Measurements from ENCODE around the gene EN2. TPM values are rescaled to one million over a fixed set of nuclear protein-coding genes. Genes with fewer than 3 reads are reported as not detected.

Gene EN2
- total RNA-seq, 2 experiments from 2014 or later: not detected

- Histone ChIP-seq H4K20me1 (ENCODE audit: insufficient read depth, low read length) (no peaks in the 10 kb centered on the region), H3K27ac (ENCODE audit: low read depth, low read length, poor library complexity, severe bottlenecking) (no peak overlapping the region), H3K9me3 (ENCODE audit: low read length) (no peaks in the 10 kb centered on the region), H3K36me3 (ENCODE audit: insufficient read depth, low read length) (no peaks in the 10 kb centered on the region), H3K4me2 (ENCODE audit: low read length) (no peak overlapping the region), H3K4me1 (ENCODE audit: insufficient read depth, low read length, poor library complexity, severe bottlenecking) (no peaks in the 10 kb centered on the region), H2AFZ (ENCODE audit: low read length) (no peak overlapping the region), H3K9me2 (ENCODE audit: insufficient read depth, low read length) (no peaks in the 10 kb centered on the region), H3K79me2 (ENCODE audit: insufficient read depth, low read depth, low read length) (no peaks in the 10 kb centered on the region), H3K4me3 (ENCODE audit: low read depth, low read length, poor library complexity, severe bottlenecking) (no peak overlapping the region)
- ChIA-PET POLR2A (interaction anchor here (0.8 kb wide), 1 partner anchor 740 kb away, joined by 3 read pairs; no protein-coding TSS in a partner anchor), CTCF (ENCODE audit: unreplicated experiment) (no interaction called here)
- DNase-seq (ENCODE audit: low spot score): no peak
- BruUV-seq (replicated peaks): no TSS peak
- intact Hi-C loops (cut with micrococcal nuclease; ENCODE audit: unreplicated experiment): no loop called here
- TF ChIP-seq EZH2phosphoT487 (IDR thresholded peaks at IDR 0.05; ENCODE audit: borderline replicate concordance, low read depth, low read length): no peak
- TF ChIP-seq, protein P1, sequence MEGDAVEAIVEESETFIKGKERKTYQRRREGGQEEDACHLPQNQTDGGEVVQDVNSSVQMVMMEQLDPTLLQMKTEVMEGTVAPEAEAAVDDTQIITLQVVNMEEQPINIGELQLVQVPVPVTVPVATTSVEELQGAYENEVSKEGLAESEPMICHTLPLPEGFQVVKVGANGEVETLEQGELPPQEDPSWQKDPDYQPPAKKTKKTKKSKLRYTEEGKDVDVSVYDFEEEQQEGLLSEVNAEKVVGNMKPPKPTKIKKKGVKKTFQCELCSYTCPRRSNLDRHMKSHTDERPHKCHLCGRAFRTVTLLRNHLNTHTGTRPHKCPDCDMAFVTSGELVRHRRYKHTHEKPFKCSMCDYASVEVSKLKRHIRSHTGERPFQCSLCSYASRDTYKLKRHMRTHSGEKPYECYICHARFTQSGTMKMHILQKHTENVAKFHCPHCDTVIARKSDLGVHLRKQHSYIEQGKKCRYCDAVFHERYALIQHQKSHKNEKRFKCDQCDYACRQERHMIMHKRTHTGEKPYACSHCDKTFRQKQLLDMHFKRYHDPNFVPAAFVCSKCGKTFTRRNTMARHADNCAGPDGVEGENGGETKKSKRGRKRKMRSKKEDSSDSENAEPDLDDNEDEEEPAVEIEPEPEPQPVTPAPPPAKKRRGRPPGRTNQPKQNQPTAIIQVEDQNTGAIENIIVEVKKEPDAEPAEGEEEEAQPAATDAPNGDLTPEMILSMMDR (conservative IDR thresholded peaks at IDR 0.05; ENCODE audit: low read length): no peak
Observed at GRCh38 chr7:155486783-155487508, 29.0 kb downstream of the EN2 start.

DNA sequence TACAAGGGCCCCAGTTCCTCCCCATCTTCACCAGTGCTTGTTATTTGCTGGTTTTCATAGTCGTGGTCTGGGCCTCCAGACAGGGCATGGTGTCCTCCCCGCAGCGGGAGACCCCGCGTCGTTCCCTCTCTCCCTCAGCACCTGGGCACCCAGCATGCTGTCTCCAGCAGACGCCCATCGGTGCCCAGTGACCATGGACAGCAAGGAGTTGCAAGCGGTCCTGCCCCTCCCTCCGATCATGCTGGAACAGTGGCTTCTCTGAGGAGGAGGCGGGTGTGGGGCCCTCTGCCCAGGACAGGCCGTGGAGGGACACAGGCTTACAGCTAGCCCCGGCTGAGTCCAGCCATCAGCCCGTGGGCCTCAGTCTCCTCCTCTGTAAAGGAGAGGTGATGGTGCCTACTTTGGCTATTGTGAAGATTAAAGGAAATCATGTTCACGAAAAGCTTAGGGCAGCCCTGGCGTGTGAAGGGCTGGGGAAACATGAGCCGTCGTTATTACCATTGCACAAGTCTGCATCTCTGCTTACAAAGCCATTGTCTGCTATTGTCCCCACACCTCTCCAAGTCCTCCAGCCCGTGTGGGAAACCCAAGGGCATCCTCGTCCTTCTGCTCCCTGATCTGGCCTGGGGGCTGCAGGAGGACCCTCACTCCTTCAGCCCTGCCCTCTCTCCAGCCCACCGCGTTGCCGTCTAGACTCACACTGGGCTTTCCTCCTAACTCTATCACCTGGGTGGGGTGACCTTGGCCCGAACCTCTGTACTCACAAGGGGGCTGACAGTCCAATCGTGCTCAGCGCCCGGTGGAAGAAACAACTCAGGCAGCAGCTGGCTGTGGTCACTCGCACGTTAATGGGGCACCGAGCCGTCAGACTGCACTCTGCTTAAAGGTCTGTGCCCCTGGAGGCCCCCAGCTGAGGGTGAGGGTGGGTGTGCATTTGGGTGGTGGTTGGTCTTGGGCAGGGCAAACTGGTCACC is 29.9 kb downstream of the EN2 start:
- intact Hi-C loops (cut with micrococcal nuclease; ENCODE audit: unreplicated experiment): no loop called here
- Histone ChIP-seq H3K4me3 (ENCODE audit: low read depth, low read length, poor library complexity, severe bottlenecking) (no peak overlapping the region), H3K9me3 (ENCODE audit: low read length) (no peaks in the 10 kb centered on the region), H3K27ac (ENCODE audit: low read depth, low read length, poor library complexity, severe bottlenecking) (no peak overlapping the region), H3K9me2 (ENCODE audit: insufficient read depth, low read length) (no peaks in the 10 kb centered on the region), H2AFZ (ENCODE audit: low read length) (no peak overlapping the region), H3K4me2 (ENCODE audit: low read length) (no peak overlapping the region), H3K36me3 (ENCODE audit: insufficient read depth, low read length) (no peaks in the 10 kb centered on the region), H3K4me1 (ENCODE audit: insufficient read depth, low read length, poor library complexity, severe bottlenecking) (no peaks in the 10 kb centered on the region), H3K79me2 (ENCODE audit: insufficient read depth, low read depth, low read length) (no peaks in the 10 kb centered on the region), H4K20me1 (ENCODE audit: insufficient read depth, low read length) (no peaks in the 10 kb centered on the region)
- CTCF ChIA-PET (ENCODE audit: unreplicated experiment): no interaction called here
- POLR2A ChIA-PET: interaction anchor here (0.8 kb wide), 1 partner anchor 741 kb away, joined by 3 read pairs; no protein-coding TSS in a partner anchor
- no TSS peak for BruUV-seq (replicated peaks)
- TF ChIP-seq EZH2phosphoT487 (IDR thresholded peaks at IDR 0.05; ENCODE audit: borderline replicate concordance, low read depth, low read length): no peak
- TF ChIP-seq, protein P1 (conservative IDR thresholded peaks at IDR 0.05; ENCODE audit: low read length): no peak
- no peak for DNase-seq (ENCODE audit: low spot score)

Measured in OCI-LY7 (cell line).